ENCODE data around the gene TGIF2. TPM values are rescaled to one million over a fixed set of nuclear protein-coding genes. Genes with fewer than 3 reads are reported as not detected.

Gene TGIF2
- total RNA-seq, 1 experiment from 2014 or later: 17.1 TPM

DNA sequence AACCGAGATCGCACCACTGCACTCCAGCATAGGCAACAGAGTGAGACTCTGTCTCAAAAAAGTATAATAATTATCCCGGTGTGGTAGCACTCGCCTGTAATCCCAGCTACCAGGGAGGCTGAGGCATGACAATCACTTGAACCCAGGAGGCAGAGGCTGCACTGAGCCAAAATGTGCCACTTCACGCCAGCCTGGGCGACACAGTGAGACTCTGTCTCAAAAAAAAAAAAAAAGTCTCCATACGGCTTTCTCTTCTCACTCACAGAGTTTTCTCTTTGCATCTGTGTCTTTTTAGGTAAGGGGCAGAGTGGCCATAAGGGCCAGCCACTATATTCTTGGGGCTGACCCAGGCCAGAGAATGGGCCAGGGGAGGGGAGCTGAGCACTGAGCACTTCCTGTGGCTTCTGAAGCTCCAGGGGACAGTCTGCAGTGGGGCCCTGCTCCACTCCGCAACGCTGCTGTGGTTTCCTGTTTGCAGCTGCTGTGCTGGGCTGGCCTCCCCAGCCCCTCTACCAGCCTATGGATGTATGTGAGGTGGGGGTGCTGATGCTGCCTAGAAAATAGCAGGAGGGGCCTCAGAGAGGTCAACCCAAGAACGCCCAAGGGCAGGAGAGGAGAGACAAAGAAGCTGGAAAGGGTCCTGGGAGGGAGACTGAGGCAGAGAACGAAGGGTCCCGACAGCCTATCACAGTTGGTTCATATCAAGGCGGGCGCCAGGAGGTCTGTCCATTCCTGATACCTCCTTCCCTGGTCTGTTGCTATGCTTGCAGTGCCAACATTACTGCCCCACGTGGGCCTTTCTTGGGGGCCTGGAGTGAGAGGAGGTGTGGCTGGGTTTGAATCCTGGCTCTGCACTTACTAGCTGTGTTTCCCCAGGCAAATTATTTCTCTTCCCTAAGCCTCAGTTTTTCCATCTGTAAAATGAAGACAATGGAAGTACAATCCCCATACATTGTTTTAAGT, 56.6 kb downstream of the TGIF2 start:
- Histone ChIP-seq H3K4me2 (ENCODE audit: low read length) (no peak overlapping the region), H3K36me3 (ENCODE audit: control insufficient read depth in 1 of 2, insufficient read depth in 2 of 2, low read length in 2 of 2) (no peaks in the 10 kb centered on the region), H3K9me3 (ENCODE audit: control insufficient read depth in 1 of 2, insufficient read depth in 1 of 2, low read depth in 1 of 2, low read length in 2 of 2) (no peaks in the 10 kb centered on the region), H3K4me1 (ENCODE audit: control insufficient read depth in 1 of 2, insufficient read depth in 2 of 2, low read length in 2 of 2) (no peaks in the 10 kb centered on the region), H3K27ac (ENCODE audit: low read depth, low read length) (no peak overlapping the region), H3K79me2 (ENCODE audit: insufficient read depth, low read length) (no peaks in the 10 kb centered on the region), H3K4me3 (replicated peaks in 1 of 2; ENCODE audit: low read depth in 1 of 2, low read length in 2 of 2) (no peak overlapping the region), H3K27me3 (ENCODE audit: insufficient read depth, low read length) (no peaks in the 10 kb centered on the region), H3K9me2 (ENCODE audit: insufficient read depth) (no peaks in the 10 kb centered on the region), H4K20me1 (ENCODE audit: insufficient read depth) (no peaks in the 10 kb centered on the region), H2AFZ (ENCODE audit: low read depth, low read length, poor library complexity, severe bottlenecking) (no peak overlapping the region), H3K9ac (ENCODE audit: low read length) (no peak overlapping the region)
- DNase-seq (ENCODE audit: low read depth, low spot score) (no peak), ATAC-seq (no peak)
- intact Hi-C loops (cut with micrococcal nuclease): no loop called here
- TF ChIP-seq, protein P1, sequence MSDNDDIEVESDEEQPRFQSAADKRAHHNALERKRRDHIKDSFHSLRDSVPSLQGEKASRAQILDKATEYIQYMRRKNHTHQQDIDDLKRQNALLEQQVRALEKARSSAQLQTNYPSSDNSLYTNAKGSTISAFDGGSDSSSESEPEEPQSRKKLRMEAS (IDR thresholded peaks at IDR 0.05): no peak
- TF ChIP-seq TCF7L2 (IDR thresholded peaks at IDR 0.05; ENCODE audit: borderline replicate concordance, extremely low read depth, insufficient read depth, insufficient read length) (no peak), EZH2phosphoT487 (IDR thresholded peaks at IDR 0.05; ENCODE audit: borderline replicate concordance) (no peak), ZBTB33 (IDR thresholded peaks at IDR 0.05; ENCODE audit: extremely low read depth, insufficient replicate concordance, low read length) (no peak), ELF1 (IDR thresholded peaks at IDR 0.05; ENCODE audit: borderline replicate concordance, low read depth) (no peak), REST (IDR thresholded peaks at IDR 0.05; ENCODE audit: low read depth) (no peak), YY1 (IDR thresholded peaks at IDR 0.05; ENCODE audit: extremely low read depth, insufficient replicate concordance, low read depth, low read length) (no peak), JUND (IDR thresholded peaks at IDR 0.05) (no peak), RAD21 (IDR thresholded peaks at IDR 0.05; ENCODE audit: low read depth) (no peak), ZFX (IDR thresholded peaks at IDR 0.05) (no peak), CEBPB (IDR thresholded peaks at IDR 0.05; ENCODE audit: low read depth) (no peak), SP1 (IDR thresholded peaks at IDR 0.05; ENCODE audit: low read depth) (no peak), ZNF274 (IDR thresholded peaks at IDR 0.05; ENCODE audit: low read depth, low read length) (no peak)
- ChIA-PET POLR2A (interaction anchor here (0.6 kb wide), 1 partner anchor 10 kb away, joined by 3 read pairs; no protein-coding TSS in a partner anchor), RAD21 (ENCODE audit: low non-redundant PET in 1 of 2, low total read pairs in 2 of 2, uncharacterized antibody in 2 of 2, unreplicated experiment in 2 of 2) (no interaction called here), CTCF (no interaction called here)
- no TSS peak for BruUV-seq (replicated peaks)
